Stomach (tissue), 9 donors: Measurements from ENCODE around the gene TP73. TPM values are rescaled to one million over a fixed set of nuclear protein-coding genes. Genes with fewer than 3 reads are reported as not detected.

Experiments
- DNase-seq, 2 donors: peaks; one replicate each; pipeline versions ENCODE4 v3.0.0 to v3.0.0-alpha.2; 2013 to 2019
- H3K27ac ChIP-seq, 5 donors: fragments of 200-600 bp in 4 of 5; sonication (generic) in 4 of 5; one replicate each; pipeline ENCODE4 v1.5.1; 2013 to 2019; ENCODE audit warnings: mild to moderate bottlenecking in 1 of 5, moderate library complexity in 1 of 5
- H3K27me3 ChIP-seq, 3 donors: fragments of 200-600 bp; sonication (generic); one replicate each; pipeline ENCODE4 v1.5.1; 2017 to 2019; ENCODE audit warnings: mixed run types in 1 of 3
- H3K36me3 ChIP-seq, 4 donors: fragments of 200-600 bp; sonication (generic); 1 replicate in 3 of 4; 2 replicates in 1 of 4; pipeline ENCODE4 v1.5.1; 2016 to 2019
- H3K4me1 ChIP-seq, 4 donors: fragments of 200-600 bp; sonication (generic); one replicate each; pipeline ENCODE4 v1.5.1; 2016 to 2019
- H3K4me3 ChIP-seq, 4 donors: fragments of 200-600 bp; sonication (generic) in 3 of 4; one replicate each; pipeline ENCODE4 v1.5.1; 2016 to 2019; ENCODE audit warnings: mild to moderate bottlenecking in 1 of 4
- H3K9me3 ChIP-seq, 4 donors: fragments of 200-600 bp; sonication (generic); one replicate each; pipeline ENCODE4 v1.5.1; 2016 to 2019
- CTCF ChIP-seq, 7 experiments: fragments of 450-650 bp in 4 of 7; fragments of 200-600 bp in 3 of 7; sonication (generic) in 3 of 7; IDR thresholded peaks; one replicate each; pipeline ENCODE4 v1.5.1; 2016 to 2019; ENCODE audit warnings: antibody characterized with exemption in 7 of 7, control low read depth in 2 of 7, mild to moderate bottlenecking in 1 of 7
- EP300 ChIP-seq: sonication (generic); formaldehyde crosslinking; IDR thresholded peaks from one replicate; pipeline ENCODE4 v1.6.1; 2017; ENCODE audit warnings: antibody characterized with exemption
- POLR2A ChIP-seq, 4 donors: fragments of 450-650 bp; IDR thresholded peaks; one replicate each; pipeline ENCODE4 v1.6.1; 2016; ENCODE audit warnings: antibody characterized with exemption in 4 of 4, control low read depth in 2 of 4, mild to moderate bottlenecking in 1 of 4, moderate library complexity in 1 of 4
- POLR2AphosphoS5 ChIP-seq, 3 donors: sonication (generic); formaldehyde crosslinking; IDR thresholded peaks; one replicate each; pipeline ENCODE4 v1.6.1; 2016; ENCODE audit warnings: antibody characterized with exemption in 3 of 3
- WGBS, 5 donors: extraction: QIAGEN DNeasy Blood & Tissue Kit in 3 of 5; methylation state at CpG; one replicate each; pipeline versions ENCODE4 v1.1.5 to v1.1.7; 2013 to 2018; 5-methylcytosine and 5-hydroxymethylcytosine counted together
- intact Hi-C: fragments of 100-400 bp; cut with DNase I; formaldehyde crosslinking; loops from one replicate; pipeline ENCODE4 v1.15.1; 2023; ENCODE audit warnings: low total_unique reads
- polyA plus RNA-seq, 3 donors: library from polyadenylated mRNA; stranded (reverse); fragments of 200-250 nt; gene quantifications; one replicate each; pipeline ENCODE4 v1.2.3, GENCODE V29; 2013
- total RNA-seq, 5 donors: library from RNA; depleted of rRNA; stranded (reverse); fragments of >200 nt; gene quantifications; one replicate each; pipeline versions ENCODE4 v1.1.0 to v1.2.3, GENCODE V29; 2014 to 2016
- donor health status: healthy with polysubstance abuse.
- donor health status: Bipolar disorder and iron deficiency.
- donor health status: healthy.

Gene TP73
- total and polyA plus RNA-seq, 8 donors, result 0.25 to 9.8 (median 1.4) TPM; not detected in 4

- Histone ChIP-seq H3K4me3 (no peak overlapping the region), H3K27ac (no peak overlapping the region), H3K4me1 (peaks cover 19 to 35% (median 31%) of the 10 kb centered on the region in 4 donors), H3K27me3 (peaks cover 0 to 24% (median 3%) of the 10 kb centered on the region in 3 donors), H3K9me3 (no peaks in the 10 kb centered on the region), H3K36me3 (peaks cover 0 to 8% (median 0%) of the 10 kb centered on the region in 4 donors)
- no peak for DNase-seq
- TF ChIP-seq EP300 (no peak), CTCF (IDR thresholded peaks at IDR 0.05) (no peak), POLR2A (IDR thresholded peaks at IDR 0.05) (no peak), POLR2AphosphoS5 (IDR thresholded peaks at IDR 0.05) (no peak)
- WGBS, 5 donors, result 61 to 69% (median 68%) methylated on average over 5 of the region's 5 CpGs
- intact Hi-C loops, result no loop called here
Measured at GRCh38 chr1:3749512-3749911, 97.2 kb downstream of the TP73 start.

- DNase-seq, result no peak
- H3K9me3 ChIP-seq, result no peaks in the 10 kb centered on the region
- 56 to 67% (median 63%) methylated on average over 6 of the region's 6 CpGs for WGBS, 5 donors
- intact Hi-C loops, result no loop called here
- peaks cover 17 to 23% (median 21%) of the 10 kb centered on the region in 4 donors for H3K4me1 ChIP-seq
- no peak overlapping the region for H3K27ac ChIP-seq
- H3K27me3 ChIP-seq, result peaks cover 0 to 36% (median 8%) of the 10 kb centered on the region in 3 donors
- no peak for TF ChIP-seq EP300
- TF ChIP-seq POLR2A (IDR thresholded peaks at IDR 0.05), result no peak
- TF ChIP-seq POLR2AphosphoS5 (IDR thresholded peaks at IDR 0.05), result no peak
- no peak overlapping the region for H3K4me3 ChIP-seq
- no peaks in the 10 kb centered on the region for H3K36me3 ChIP-seq
Measured at GRCh38 chr1:3750741-3751140, 98.4 kb downstream of the TP73 start.

GRCh38 chr1:3752400-3752945 is 100.2 kb downstream of the TP73 start, which contains the start of gene CCDC27:
Gene CCDC27, plus strand, starts transcription at chr1:3752450. Its CDS starts 32 bp downstream, at chr1:3752482.
- intact Hi-C loops, result no loop called here
- Histone ChIP-seq H3K27ac (no peak within 1 kb of the TSS), H3K9me3 (no peaks in the 10 kb centered on the region), H3K4me3 (no peak within 1 kb of the TSS), H3K27me3 (peaks cover 0 to 49% (median 19%) of the 10 kb centered on the region in 3 donors), H3K36me3 (no peaks in the 10 kb centered on the region), H3K4me1 (peaks cover 5 to 9% (median 7%) of the 10 kb centered on the region in 4 donors)
- 65 to 91% (median 86%) methylated on average over 4 to 17 of the region's 17 CpGs for WGBS, 5 donors
- TF ChIP-seq CTCF (IDR thresholded peaks at IDR 0.05) (no peak), POLR2A (IDR thresholded peaks at IDR 0.05) (no peak), POLR2AphosphoS5 (IDR thresholded peaks at IDR 0.05) (no peak), EP300 (no peak)
- no peak for DNase-seq

GRCh38 chr1:3753656-3754454 is 101.5 kb downstream of the TP73 start:
- no peaks in the 10 kb centered on the region for H3K4me1 ChIP-seq
- H3K36me3 ChIP-seq, result no peaks in the 10 kb centered on the region
- intact Hi-C loops, result no loop called here
- H3K9me3 ChIP-seq, result no peaks in the 10 kb centered on the region
- H3K4me3 ChIP-seq, result no peak overlapping the region
- TF ChIP-seq POLR2A (IDR thresholded peaks at IDR 0.05) (no peak), EP300 (no peak), POLR2AphosphoS5 (IDR thresholded peaks at IDR 0.05) (no peak), CTCF (IDR thresholded peaks at IDR 0.05) (no peak)
- no peak overlapping the region for H3K27ac ChIP-seq
- 73 to 86% (median 81%) methylated on average over 18 to 20 of the region's 20 CpGs for WGBS, 5 donors
- H3K27me3 ChIP-seq, result peaks cover 0 to 59% (median 19%) of the 10 kb centered on the region in 3 donors
- DNase-seq, result no peak
